NCI-H2107 treated with DMSO at 0.1 percent for 48 hours (cell line): Measurements from ENCODE around the gene ZNF286A.
A peak's percentile ranks its signal among the peaks of the same experiment; 100 is the strongest.
"Not testable (repeated sequence)": the region's sequence is repeated elsewhere in the genome, so short reads cannot be mapped to it uniquely, and the experiment has no call there.

ENCODE experiments used
- DNase-seq: peaks from one replicate; lab custom pipeline; 2025; ENCODE audit not compliant: unreplicated experiment; lab: John Stamatoyannopoulos, UW

Gene ZNF286A

DNA sequence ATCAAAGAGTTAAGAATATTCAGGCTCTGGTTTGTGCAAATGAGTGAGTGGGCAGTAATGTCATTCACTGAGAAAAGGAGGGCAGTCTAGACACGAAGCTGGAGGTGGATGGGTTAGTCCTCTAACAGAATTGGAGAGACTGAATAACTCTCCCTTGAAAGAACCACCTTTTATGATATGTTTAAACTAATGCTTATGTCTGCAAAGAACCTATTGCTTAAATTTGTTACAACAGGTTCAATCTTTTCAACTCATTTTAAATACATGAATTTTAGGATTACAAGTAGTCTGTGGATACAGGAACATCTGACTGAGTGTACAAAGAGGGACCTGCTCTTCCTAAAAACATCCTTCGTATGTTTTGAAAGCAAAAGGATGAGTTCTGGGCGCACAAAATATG lies 585 bp upstream of the ZNF286A start:
- not testable (repeated sequence) for DNase-seq

GRCh38 chr17:15699937-15700336 lies 385 bp downstream of the ZNF286A start:
- not testable (repeated sequence) for DNase-seq

- DNase-seq, result not testable (repeated sequence)
Observed at GRCh38 chr17:15704239-15704638, 4.7 kb downstream of the ZNF286A start.

- not testable (repeated sequence) for DNase-seq
Observed at GRCh38 chr17:15704813-15705212, 5.3 kb downstream of the ZNF286A start.

- DNase-seq, result not testable (repeated sequence)
Observed at GRCh38 chr17:15708879-15709278, 9.3 kb downstream of the ZNF286A start.

DNA sequence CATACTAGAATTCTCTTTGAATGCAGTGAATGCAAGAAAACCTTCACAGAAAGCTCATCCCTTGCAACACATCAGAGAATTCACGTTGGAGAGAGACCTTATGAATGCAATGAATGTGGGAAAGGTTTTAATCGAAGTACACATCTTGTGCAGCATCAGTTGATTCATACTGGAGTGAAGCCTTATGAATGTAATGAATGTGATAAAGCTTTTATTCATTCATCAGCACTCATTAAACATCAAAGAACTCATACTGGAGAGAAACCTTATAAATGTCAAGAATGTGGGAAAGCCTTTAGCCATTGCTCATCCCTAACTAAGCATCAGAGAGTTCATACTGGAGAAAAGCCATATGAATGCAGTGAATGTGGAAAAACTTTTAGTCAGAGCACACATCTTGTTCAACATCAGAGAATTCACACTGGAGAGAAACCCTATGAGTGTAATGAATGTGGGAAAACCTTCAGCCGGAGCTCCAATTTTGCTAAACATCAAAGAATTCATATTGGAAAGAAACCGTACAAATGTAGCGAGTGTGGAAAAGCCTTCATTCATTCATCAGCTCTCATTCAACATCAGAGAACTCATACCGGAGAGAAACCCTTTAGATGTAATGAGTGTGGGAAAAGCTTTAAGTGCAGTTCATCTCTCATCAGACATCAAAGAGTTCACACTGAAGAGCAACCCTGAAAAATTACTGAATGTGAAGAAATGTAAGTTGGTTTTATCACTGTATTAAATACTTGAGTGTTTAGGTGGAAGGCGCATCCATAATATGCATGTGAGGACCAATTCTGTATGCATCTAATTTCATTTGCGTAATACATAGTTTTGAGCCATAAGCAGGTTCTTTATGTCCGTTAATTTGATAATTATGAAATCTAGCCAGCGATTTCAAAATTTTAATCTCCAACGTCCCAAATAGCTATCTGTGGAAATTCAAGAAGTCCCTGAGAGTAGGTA lies 17.3 kb downstream of the ZNF286A start:
- DNase-seq, result not testable (repeated sequence)

GRCh38 chr17:15730535-15730934 lies 31.0 kb downstream of the ZNF286A start:
- not testable (repeated sequence) for DNase-seq

DNA sequence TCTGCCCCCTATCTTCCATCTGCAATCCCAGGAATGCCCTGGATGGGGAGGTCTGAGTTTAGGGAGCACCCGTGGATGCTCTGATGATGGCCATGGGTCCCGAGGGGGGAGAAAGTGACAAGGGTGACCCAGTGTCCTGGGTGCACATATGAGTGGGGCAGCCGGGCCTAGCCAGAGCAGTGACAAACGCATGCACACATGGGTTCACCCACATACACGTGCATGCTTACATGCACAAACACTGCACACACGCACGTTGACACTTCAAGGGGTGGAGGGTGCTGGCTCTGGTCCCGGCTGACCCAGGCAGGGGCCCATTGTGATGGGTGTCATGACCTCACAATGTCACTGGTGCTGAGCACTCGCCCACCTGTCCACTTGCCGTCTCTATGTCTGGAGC lies 32.3 kb downstream of the ZNF286A start, which contains the start of gene TBC1D26:
Gene TBC1D26, plus strand, starts transcription at position 384 of the 400 bp plus-strand sequence. CDS start 3,066 bp downstream, outside the sequence.
- DNase-seq, result not testable (repeated sequence)

DNA sequence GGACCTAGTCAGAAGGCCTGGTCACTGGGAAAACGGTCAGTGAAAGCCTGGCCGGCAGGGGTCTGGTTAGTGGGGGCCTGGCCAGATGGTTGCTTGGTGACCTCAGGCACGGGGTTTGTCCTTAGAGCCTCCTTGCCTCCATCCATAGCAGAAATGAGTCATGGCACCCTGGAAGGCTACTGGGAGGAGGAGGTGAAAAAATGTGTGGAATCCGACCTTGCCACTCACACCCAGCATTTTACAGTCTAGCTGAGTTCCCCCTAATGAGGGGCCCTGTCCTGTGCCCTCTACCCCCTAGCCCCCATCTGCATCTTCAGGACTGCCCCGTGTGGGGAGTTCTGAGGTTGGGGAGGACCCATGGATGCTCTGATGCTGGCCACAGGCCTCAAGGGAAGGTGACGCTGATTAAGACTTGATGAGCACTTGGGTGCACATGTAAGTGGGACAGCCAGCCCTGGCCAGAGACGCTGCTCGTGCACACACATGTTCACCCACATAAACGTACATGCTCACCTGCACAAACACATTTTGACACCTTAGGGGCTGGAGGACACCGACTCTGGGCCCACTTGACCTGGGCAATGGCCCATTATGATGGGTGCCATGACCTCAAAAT lies 33.7 kb downstream of the ZNF286A start:
- DNase-seq, result not testable (repeated sequence)

DNA sequence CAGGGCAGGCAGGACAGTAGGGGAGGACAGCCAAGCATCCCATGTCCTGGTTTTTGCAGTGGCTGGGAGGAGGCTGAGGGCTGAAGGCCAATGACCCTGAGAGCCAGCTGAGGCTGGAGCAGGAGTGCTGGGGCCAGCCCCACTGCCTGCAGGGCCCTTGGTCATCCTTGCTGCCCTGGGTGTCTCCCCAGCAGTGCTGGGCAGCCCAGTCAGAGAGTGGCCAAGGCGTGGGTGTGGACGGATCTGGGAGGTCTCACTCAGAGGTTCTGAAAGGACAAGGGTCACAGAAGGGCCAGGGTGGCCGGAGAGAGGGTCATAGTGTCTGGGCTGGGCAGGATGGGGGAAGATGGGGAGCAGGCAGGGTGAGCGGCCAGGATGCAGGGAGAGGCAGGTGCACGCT lies 37.0 kb downstream of the ZNF286A start:
- DNase-seq, result not testable (repeated sequence)

- no peak for DNase-seq
Observed at GRCh38 chr17:15738066-15738465, 38.5 kb downstream of the ZNF286A start.

GRCh38 chr17:15739259-15739658 lies 39.7 kb downstream of the ZNF286A start:
- not testable (repeated sequence) for DNase-seq

GRCh38 chr17:15740041-15740440 lies 40.5 kb downstream of the ZNF286A start:
- not testable (repeated sequence) for DNase-seq

- DNase-seq, result no peak
Observed at GRCh38 chr17:15740570-15741120, 41.1 kb downstream of the ZNF286A start.

- DNase-seq, result no peak
Observed at GRCh38 chr17:15741624-15742023, 42.1 kb downstream of the ZNF286A start.

DNA sequence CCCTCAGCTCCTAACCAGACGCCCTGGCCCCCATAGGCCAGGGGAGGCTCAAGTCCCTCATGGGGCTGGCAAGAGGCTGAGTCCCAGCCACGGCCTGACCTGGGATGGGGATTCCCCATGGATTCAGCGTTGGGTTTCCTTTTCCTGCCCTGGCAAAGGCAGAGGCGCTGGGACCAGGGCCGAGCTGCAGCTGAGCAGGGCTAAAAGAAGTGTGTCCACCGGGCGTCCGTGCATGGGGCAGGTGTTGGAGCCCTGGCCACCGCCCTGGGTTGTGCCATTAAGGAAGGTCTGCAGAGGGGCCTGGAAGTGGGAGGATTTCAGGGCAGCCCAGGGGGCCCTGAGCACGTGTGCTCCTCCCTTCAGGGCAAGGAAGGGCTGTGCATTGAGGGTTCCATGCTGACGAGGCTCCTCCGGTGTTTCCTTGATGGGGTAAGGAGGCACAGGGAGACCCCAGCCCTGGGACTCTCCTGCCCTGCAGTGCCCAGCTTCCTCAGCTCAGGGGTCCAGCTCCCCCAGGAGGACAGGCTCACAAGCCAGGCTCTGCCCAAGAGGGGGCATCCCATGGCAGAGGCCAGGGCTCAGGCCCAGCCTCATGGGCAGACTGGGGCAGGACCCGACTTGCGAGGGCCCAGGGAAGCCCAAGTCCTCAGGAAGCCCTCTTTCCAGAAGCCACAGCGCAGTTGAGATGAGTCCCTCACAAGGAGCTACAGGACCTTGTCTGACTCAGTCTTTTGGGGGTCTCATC lies 42.7 kb downstream of the ZNF286A start:
- DNase-seq, result no peak

GRCh38 chr17:15742921-15743320 lies 43.4 kb downstream of the ZNF286A start:
- DNase-seq, result no peak

- DNase-seq, result no peak
Observed at GRCh38 chr17:15744074-15744676, 44.6 kb downstream of the ZNF286A start.

- peak; percentile 70 for DNase-seq
Observed at GRCh38 chr17:15744885-15745284, 45.3 kb downstream of the ZNF286A start.

GRCh38 chr17:15749403-15749802 lies 49.9 kb downstream of the ZNF286A start:
- not testable (repeated sequence) for DNase-seq
